Fibroblast of pulmonary artery (primary cell): ENCODE data around the gene SIRPG.
"Not testable (repeated sequence)": the region's sequence is repeated elsewhere in the genome, so short reads cannot be mapped to it uniquely, and the experiment has no call there.

Source experiments
- DNase-seq: peaks from one replicate; pipeline ENCODE4 v3.0.0-alpha.2; 2010; ENCODE audit warnings: low read depth
- H3K4me3 ChIP-seq: replicated peaks from 2 replicates; pipeline ENCODE4 v1.5.1; 2011; ENCODE audit warnings: low read depth, mild to moderate bottlenecking, control low read depth, low read length, moderate library complexity
- CTCF ChIP-seq: IDR thresholded peaks from 2 replicates; pipeline ENCODE4 v1.5.1; 2011; ENCODE audit warnings: mild to moderate bottlenecking, control low read depth, low read length, inconsistent platforms; ENCODE audit errors: missing control alignments

The SIRPG gene

GRCh38 chr20:1652960-1653359, 4.6 kb downstream of the SIRPG start:
- TF ChIP-seq CTCF = no peak
- H3K4me3 ChIP-seq = no peak overlapping the region
- DNase-seq = no peak

GRCh38 chr20:1652104-1652503, 5.5 kb downstream of the SIRPG start:
- H3K4me3 ChIP-seq = no peak overlapping the region
- no peak for TF ChIP-seq CTCF
- DNase-seq = no peak

- no peak for TF ChIP-seq CTCF
- no peak overlapping the region for H3K4me3 ChIP-seq
- DNase-seq = no peak
Observed at GRCh38 chr20:1651268-1652058, 6.1 kb downstream of the SIRPG start.

- TF ChIP-seq CTCF = no peak
- no peak overlapping the region for H3K4me3 ChIP-seq
- DNase-seq = no peak
Observed at GRCh38 chr20:1648101-1648500, 9.5 kb downstream of the SIRPG start.

- no peak for TF ChIP-seq CTCF
- H3K4me3 ChIP-seq = no peak overlapping the region
- DNase-seq = no peak
Observed at GRCh38 chr20:1646975-1647431, 10.6 kb downstream of the SIRPG start.

GRCh38 chr20:1644101-1644962, 13.2 kb downstream of the SIRPG start:
- no peak for DNase-seq
- H3K4me3 ChIP-seq = no peak overlapping the region
- TF ChIP-seq CTCF = no peak

- not testable (repeated sequence) for DNase-seq, H3K4me3 ChIP-seq
Observed at GRCh38 chr20:1638643-1639042, 18.9 kb downstream of the SIRPG start.
